IPS-18a (cell line): ENCODE data around the gene EGFL7.

Source experiments
- H3K27ac ChIP-seq: one replicate; pipeline ENCODE4 v1.5.1; 2013; ENCODE audit warnings: low read length
- H3K27me3 ChIP-seq: one replicate; pipeline ENCODE4 v1.6.1; 2013; ENCODE audit warnings: mild to moderate bottlenecking, low read length; ENCODE audit not compliant: control insufficient read depth, insufficient read depth
- H3K36me3 ChIP-seq: one replicate; pipeline ENCODE4 v1.6.1; 2013; ENCODE audit warnings: low read depth, low read length; ENCODE audit not compliant: control insufficient read depth
- H3K4me1 ChIP-seq: one replicate; pipeline ENCODE4 v1.6.1; 2013; ENCODE audit warnings: low read depth, low read length; ENCODE audit not compliant: control insufficient read depth
- H3K4me3 ChIP-seq: one replicate; pipeline ENCODE4 v1.5.1; 2013; ENCODE audit warnings: low read length
- H3K9ac ChIP-seq: one replicate; pipeline ENCODE4 v1.6.1; 2013; ENCODE audit warnings: mild to moderate bottlenecking, low read length, moderate library complexity
- H3K9me3 ChIP-seq: one replicate; pipeline ENCODE4 v1.6.1; 2013; ENCODE audit warnings: low read depth, low read length; ENCODE audit not compliant: control insufficient read depth

EGFL7 gene

GRCh38 chr9:136674786-136675349, 12.2 kb downstream of the EGFL7 start:
- Histone ChIP-seq H3K27ac (no peak overlapping the region), H3K27me3 (no peaks in the 10 kb centered on the region), H3K9ac (no peak overlapping the region), H3K9me3 (no peaks in the 10 kb centered on the region), H3K4me1 (no peaks in the 10 kb centered on the region), H3K4me3 (no peak overlapping the region), H3K36me3 (no peaks in the 10 kb centered on the region)

- H3K9ac ChIP-seq, result no peak overlapping the region
- H3K36me3 ChIP-seq, result no peaks in the 10 kb centered on the region
- H3K9me3 ChIP-seq, result no peaks in the 10 kb centered on the region
- H3K27ac ChIP-seq, result no peak overlapping the region
- no peak overlapping the region for H3K4me3 ChIP-seq
- no peaks in the 10 kb centered on the region for H3K4me1 ChIP-seq
- H3K27me3 ChIP-seq, result no peaks in the 10 kb centered on the region
Observed at GRCh38 chr9:136675477-136676296, 13.0 kb downstream of the EGFL7 start.

- no peaks in the 10 kb centered on the region for H3K4me1 ChIP-seq
- H3K27me3 ChIP-seq, result no peaks in the 10 kb centered on the region
Observed at GRCh38 chr9:136676297-136676794, 13.6 kb downstream of the EGFL7 start.

GRCh38 chr9:136676920-136677686, 14.4 kb downstream of the EGFL7 start:
- no peaks in the 10 kb centered on the region for H3K9me3 ChIP-seq
- no peaks in the 10 kb centered on the region for H3K27me3 ChIP-seq
- no peak overlapping the region for H3K4me3 ChIP-seq
- H3K9ac ChIP-seq, result no peak overlapping the region
- no peaks in the 10 kb centered on the region for H3K36me3 ChIP-seq
- no peak overlapping the region for H3K27ac ChIP-seq
- H3K4me1 ChIP-seq, result no peaks in the 10 kb centered on the region

More at GRCh38 chr9:136676297-136676794, 13.6 kb downstream of the EGFL7 start:
- H3K9me3 ChIP-seq, result no peaks in the 10 kb centered on the region
- H3K9ac ChIP-seq, result no peak overlapping the region
- H3K36me3 ChIP-seq, result no peaks in the 10 kb centered on the region
- no peak overlapping the region for H3K27ac ChIP-seq
- H3K4me3 ChIP-seq, result no peak overlapping the region

GRCh38 chr9:136678034-136678433, 15.3 kb downstream of the EGFL7 start:
- Histone ChIP-seq H3K27me3 (no peaks in the 10 kb centered on the region), H3K4me3 (no peak overlapping the region), H3K27ac (no peak overlapping the region), H3K36me3 (no peaks in the 10 kb centered on the region), H3K9me3 (no peaks in the 10 kb centered on the region), H3K4me1 (no peaks in the 10 kb centered on the region), H3K9ac (no peak overlapping the region)

GRCh38 chr9:136678624-136679023, 15.9 kb downstream of the EGFL7 start:
- H3K4me3 ChIP-seq, result no peak overlapping the region
- H3K9me3 ChIP-seq, result no peaks in the 10 kb centered on the region
- H3K36me3 ChIP-seq, result no peaks in the 10 kb centered on the region
- no peaks in the 10 kb centered on the region for H3K27me3 ChIP-seq
- no peak overlapping the region for H3K9ac ChIP-seq
- H3K27ac ChIP-seq, result no peak overlapping the region
- H3K4me1 ChIP-seq, result no peaks in the 10 kb centered on the region

- Histone ChIP-seq H3K36me3 (no peaks in the 10 kb centered on the region), H3K4me1 (no peaks in the 10 kb centered on the region), H3K27me3 (no peaks in the 10 kb centered on the region), H3K9ac (no peak overlapping the region), H3K9me3 (no peaks in the 10 kb centered on the region), H3K4me3 (no peak overlapping the region), H3K27ac (no peak overlapping the region)
Observed at GRCh38 chr9:136679431-136679941, 16.8 kb downstream of the EGFL7 start.

GRCh38 chr9:136681029-136681428, 18.3 kb downstream of the EGFL7 start:
- H3K27me3 ChIP-seq, result peaks cover 10% of the 10 kb centered on the region
- no peak overlapping the region for H3K9ac ChIP-seq
- no peaks in the 10 kb centered on the region for H3K9me3 ChIP-seq

GRCh38 chr9:136681945-136682699, 19.4 kb downstream of the EGFL7 start:
- no peaks in the 10 kb centered on the region for H3K9me3 ChIP-seq
- peaks cover 7% of the 10 kb centered on the region for H3K4me1 ChIP-seq
- H3K9ac ChIP-seq, result no peak overlapping the region
- no peaks in the 10 kb centered on the region for H3K36me3 ChIP-seq
- no peak overlapping the region for H3K4me3 ChIP-seq
- peaks cover 15% of the 10 kb centered on the region for H3K27me3 ChIP-seq
- H3K27ac ChIP-seq, result no peak overlapping the region

More at GRCh38 chr9:136681029-136681428, 18.3 kb downstream of the EGFL7 start:
- H3K27ac ChIP-seq, result no peak overlapping the region
- no peaks in the 10 kb centered on the region for H3K36me3 ChIP-seq
- H3K4me3 ChIP-seq, result no peak overlapping the region
- H3K4me1 ChIP-seq, result peaks cover 4% of the 10 kb centered on the region

- H3K9me3 ChIP-seq, result no peaks in the 10 kb centered on the region
- H3K4me1 ChIP-seq, result peaks cover 7% of the 10 kb centered on the region
- H3K27ac ChIP-seq, result no peak overlapping the region
- no peak overlapping the region for H3K9ac ChIP-seq
- no peak overlapping the region for H3K4me3 ChIP-seq
- no peaks in the 10 kb centered on the region for H3K36me3 ChIP-seq
- peaks cover 15% of the 10 kb centered on the region for H3K27me3 ChIP-seq
Observed at GRCh38 chr9:136682710-136683109, 20.0 kb downstream of the EGFL7 start.
